GM18951 (cell line): ENCODE data around the gene ZSCAN1.

Source experiments
- POLR2A ChIP-seq: IDR thresholded peaks from 4 replicates; pipeline ENCODE4 v1.6.1; 2011; ENCODE audit warnings: mild to moderate bottlenecking; ENCODE audit not compliant: insufficient read length, insufficient read depth; ENCODE audit errors: extremely low read depth
- in situ Hi-C: fragments of 300-500 bp; cut with MboI; formaldehyde crosslinking; loops from one replicate; pipeline ENCODE4 v1.12.0; 2022; ENCODE audit warnings: low sequenced_read_pairs, mixed read lengths, inconsistent platforms; ENCODE audit not compliant: unreplicated experiment

ZSCAN1 gene

GRCh38 chr19:58098682-58098998 is 64.8 kb downstream of the ZSCAN1 start:
- no peak for TF ChIP-seq POLR2A
- in situ Hi-C loops = no loop called here
